GM23338 (cell line): ENCODE data around the gene IFNG-AS1.

Source experiments
- CREB1 ChIP-seq: fragments of 250-450 bp; sonication (Bioruptor Pico); IDR thresholded peaks from 2 replicates; pipeline ENCODE4 v1.5.0; 2020; ENCODE audit warnings: low read depth, mild to moderate bottlenecking, moderate library complexity
- CTCF ChIP-seq, 2 experiments: fragments of 200-600 bp in 1 of 2; sonication (generic) in 1 of 2; conservative IDR thresholded peaks; 2 replicates each; pipeline versions ENCODE4 v1.5.1 to v1.6.1; 2016 to 2017; ENCODE audit warnings: antibody characterized with exemption in 2 of 2, low read depth in 2 of 2, mild to moderate bottlenecking in 2 of 2, moderate library complexity in 1 of 2
- EZH2 ChIP-seq: fragments of 200-600 bp; sonication (generic); IDR thresholded peaks from one replicate; pipeline ENCODE4 v1.8.0; 2017; ENCODE audit warnings: antibody characterized with exemption, mild to moderate bottlenecking, low read depth; ENCODE audit not compliant: unreplicated experiment
- EZH2phosphoT487 ChIP-seq: fragments of 200-600 bp; sonication (generic); IDR thresholded peaks from one replicate; pipeline ENCODE4 v1.8.1; 2018; ENCODE audit warnings: antibody characterized with exemption; ENCODE audit not compliant: unreplicated experiment
- JUNB ChIP-seq: IDR thresholded peaks from one replicate; pipeline ENCODE4 v1.6.1; 2016; ENCODE audit warnings: antibody characterized with exemption; ENCODE audit not compliant: unreplicated experiment
- NANOG ChIP-seq: IDR thresholded peaks from 2 replicates; pipeline ENCODE4 v1.6.1; 2016; ENCODE audit warnings: antibody characterized with exemption, borderline replicate concordance
- POLR2AphosphoS5 ChIP-seq: IDR thresholded peaks from 2 replicates; pipeline ENCODE4 v1.6.1; 2016; ENCODE audit warnings: antibody characterized with exemption, low read depth
- STAT1 ChIP-seq: IDR thresholded peaks from one replicate; pipeline ENCODE4 v1.6.1; 2016; ENCODE audit warnings: antibody characterized with exemption; ENCODE audit not compliant: unreplicated experiment
- ZNF114 ChIP-seq: fragments of 250-450 bp; sonication (Bioruptor Pico); IDR thresholded peaks from 2 replicates; pipeline ENCODE4 v1.5.0; 2020; ENCODE audit warnings: mild to moderate bottlenecking, moderate library complexity
- ZNF331 ChIP-seq: fragments of 250-450 bp; sonication (Bioruptor Pico); IDR thresholded peaks from 2 replicates; pipeline ENCODE4 v1.5.0; 2020; ENCODE audit warnings: low read depth, mild to moderate bottlenecking, moderate library complexity
- TF ChIP-seq, protein P1 (sequence below): IDR thresholded peaks from one replicate; pipeline ENCODE4 v1.6.1; 2018; ENCODE audit warnings: antibody characterized with exemption; ENCODE audit not compliant: unreplicated experiment
- TF ChIP-seq, protein P2 (sequence below): IDR thresholded peaks from 2 replicates; pipeline ENCODE4 v1.6.1; 2016; ENCODE audit warnings: antibody characterized with exemption

DNA sequence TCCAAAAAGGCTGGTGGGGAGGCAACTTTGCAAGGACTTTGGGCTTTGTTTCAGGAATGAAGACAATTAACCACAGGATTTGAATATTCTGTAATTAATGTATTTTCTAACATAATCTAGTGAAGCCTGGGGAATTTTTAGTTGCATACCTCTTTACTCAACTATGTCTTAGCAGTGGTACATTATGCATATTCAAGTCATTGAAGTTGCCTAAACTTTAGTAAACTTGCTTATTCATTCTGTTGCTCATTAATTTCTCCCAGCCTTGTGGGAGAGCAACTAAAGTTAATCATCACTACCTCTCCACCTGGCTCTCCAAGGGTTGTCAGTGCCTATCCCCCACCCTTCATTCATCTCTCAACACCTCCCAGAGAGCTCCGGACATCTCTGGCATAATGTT, 54.2 kb downstream of the IFNG-AS1 start:
- TF ChIP-seq, protein P1, sequence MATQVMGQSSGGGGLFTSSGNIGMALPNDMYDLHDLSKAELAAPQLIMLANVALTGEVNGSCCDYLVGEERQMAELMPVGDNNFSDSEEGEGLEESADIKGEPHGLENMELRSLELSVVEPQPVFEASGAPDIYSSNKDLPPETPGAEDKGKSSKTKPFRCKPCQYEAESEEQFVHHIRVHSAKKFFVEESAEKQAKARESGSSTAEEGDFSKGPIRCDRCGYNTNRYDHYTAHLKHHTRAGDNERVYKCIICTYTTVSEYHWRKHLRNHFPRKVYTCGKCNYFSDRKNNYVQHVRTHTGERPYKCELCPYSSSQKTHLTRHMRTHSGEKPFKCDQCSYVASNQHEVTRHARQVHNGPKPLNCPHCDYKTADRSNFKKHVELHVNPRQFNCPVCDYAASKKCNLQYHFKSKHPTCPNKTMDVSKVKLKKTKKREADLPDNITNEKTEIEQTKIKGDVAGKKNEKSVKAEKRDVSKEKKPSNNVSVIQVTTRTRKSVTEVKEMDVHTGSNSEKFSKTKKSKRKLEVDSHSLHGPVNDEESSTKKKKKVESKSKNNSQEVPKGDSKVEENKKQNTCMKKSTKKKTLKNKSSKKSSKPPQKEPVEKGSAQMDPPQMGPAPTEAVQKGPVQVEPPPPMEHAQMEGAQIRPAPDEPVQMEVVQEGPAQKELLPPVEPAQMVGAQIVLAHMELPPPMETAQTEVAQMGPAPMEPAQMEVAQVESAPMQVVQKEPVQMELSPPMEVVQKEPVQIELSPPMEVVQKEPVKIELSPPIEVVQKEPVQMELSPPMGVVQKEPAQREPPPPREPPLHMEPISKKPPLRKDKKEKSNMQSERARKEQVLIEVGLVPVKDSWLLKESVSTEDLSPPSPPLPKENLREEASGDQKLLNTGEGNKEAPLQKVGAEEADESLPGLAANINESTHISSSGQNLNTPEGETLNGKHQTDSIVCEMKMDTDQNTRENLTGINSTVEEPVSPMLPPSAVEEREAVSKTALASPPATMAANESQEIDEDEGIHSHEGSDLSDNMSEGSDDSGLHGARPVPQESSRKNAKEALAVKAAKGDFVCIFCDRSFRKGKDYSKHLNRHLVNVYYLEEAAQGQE, result no peak
- no peak for TF ChIP-seq POLR2AphosphoS5
- TF ChIP-seq EZH2phosphoT487, result no peak
- no peak for TF ChIP-seq CTCF (conservative IDR thresholded peaks at IDR 0.05; ENCODE audit: low read depth in 2 of 2)
- TF ChIP-seq EZH2, result no peak
- TF ChIP-seq NANOG, result no peak
- TF ChIP-seq JUNB, result no peak
- no peak for TF ChIP-seq CREB1
- TF ChIP-seq, protein P2, sequence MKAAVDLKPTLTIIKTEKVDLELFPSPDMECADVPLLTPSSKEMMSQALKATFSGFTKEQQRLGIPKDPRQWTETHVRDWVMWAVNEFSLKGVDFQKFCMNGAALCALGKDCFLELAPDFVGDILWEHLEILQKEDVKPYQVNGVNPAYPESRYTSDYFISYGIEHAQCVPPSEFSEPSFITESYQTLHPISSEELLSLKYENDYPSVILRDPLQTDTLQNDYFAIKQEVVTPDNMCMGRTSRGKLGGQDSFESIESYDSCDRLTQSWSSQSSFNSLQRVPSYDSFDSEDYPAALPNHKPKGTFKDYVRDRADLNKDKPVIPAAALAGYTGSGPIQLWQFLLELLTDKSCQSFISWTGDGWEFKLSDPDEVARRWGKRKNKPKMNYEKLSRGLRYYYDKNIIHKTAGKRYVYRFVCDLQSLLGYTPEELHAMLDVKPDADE, result no peak
- TF ChIP-seq STAT1, result no peak
- TF ChIP-seq ZNF114 (CRISPR knock-in tag), result no peak
- no peak for TF ChIP-seq ZNF331 (CRISPR knock-in tag)
